Esophagus squamous epithelium (tissue), 4 donors: Measurements from ENCODE around the gene DRGX.

Experiments used
- POLR2A ChIP-seq, 4 donors: fragments of 450-650 bp; IDR thresholded peaks; one replicate each; pipeline ENCODE4 v1.6.1; 2017; ENCODE audit warnings: antibody characterized with exemption in 4 of 4, mild to moderate bottlenecking in 4 of 4, moderate library complexity in 3 of 4
- TF ChIP-seq, protein P1 (sequence below), 6 experiments: fragments of 450-650 bp in 4 of 6; fragments of 200-600 bp in 2 of 6; sonication (generic) in 2 of 6; IDR thresholded peaks; one replicate each; pipeline ENCODE4 v1.5.1; 2016 to 2019; ENCODE audit warnings: antibody characterized with exemption in 6 of 6, mild to moderate bottlenecking in 4 of 6, moderate library complexity in 4 of 6

- TF ChIP-seq, protein P1, sequence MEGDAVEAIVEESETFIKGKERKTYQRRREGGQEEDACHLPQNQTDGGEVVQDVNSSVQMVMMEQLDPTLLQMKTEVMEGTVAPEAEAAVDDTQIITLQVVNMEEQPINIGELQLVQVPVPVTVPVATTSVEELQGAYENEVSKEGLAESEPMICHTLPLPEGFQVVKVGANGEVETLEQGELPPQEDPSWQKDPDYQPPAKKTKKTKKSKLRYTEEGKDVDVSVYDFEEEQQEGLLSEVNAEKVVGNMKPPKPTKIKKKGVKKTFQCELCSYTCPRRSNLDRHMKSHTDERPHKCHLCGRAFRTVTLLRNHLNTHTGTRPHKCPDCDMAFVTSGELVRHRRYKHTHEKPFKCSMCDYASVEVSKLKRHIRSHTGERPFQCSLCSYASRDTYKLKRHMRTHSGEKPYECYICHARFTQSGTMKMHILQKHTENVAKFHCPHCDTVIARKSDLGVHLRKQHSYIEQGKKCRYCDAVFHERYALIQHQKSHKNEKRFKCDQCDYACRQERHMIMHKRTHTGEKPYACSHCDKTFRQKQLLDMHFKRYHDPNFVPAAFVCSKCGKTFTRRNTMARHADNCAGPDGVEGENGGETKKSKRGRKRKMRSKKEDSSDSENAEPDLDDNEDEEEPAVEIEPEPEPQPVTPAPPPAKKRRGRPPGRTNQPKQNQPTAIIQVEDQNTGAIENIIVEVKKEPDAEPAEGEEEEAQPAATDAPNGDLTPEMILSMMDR (IDR thresholded peaks at IDR 0.05): no peak
- no peak for TF ChIP-seq POLR2A (IDR thresholded peaks at IDR 0.05)
Observed at GRCh38 chr10:49369216-49370162, 26.4 kb downstream of the DRGX start.
